ENCODE data around the gene PAPOLB. TPM values are rescaled to one million over a fixed set of nuclear protein-coding genes. Genes with fewer than 3 reads are reported as not detected.

PAPOLB gene
- total RNA-seq, 1 experiment from 2014 or later = 0.13 TPM

GRCh38 chr7:4819560-4820404, 42.0 kb downstream of the PAPOLB start:
- H3K14ac ChIP-seq (ENCODE audit: insufficient read depth, low read length) = no peak overlapping the region

More at GRCh38 chr7:4819560-4820404, 42.0 kb downstream of the PAPOLB start:
- H2BK20ac ChIP-seq (ENCODE audit: low read depth, low read length, poor library complexity, severe bottlenecking) = no peak overlapping the region
- H3K9me3 Mint-ChIP-seq = no peaks in the 10 kb centered on the region
- H3K27ac Mint-ChIP-seq = peak overlapping the region in 1 of 3 experiments; percentile 74; a peak in 1 of 7 replicates
- no peak overlapping the region for H3K23ac ChIP-seq (ENCODE audit: insufficient read length, low read depth, low read length)
- no peak overlapping the region for H3K9ac ChIP-seq (ENCODE audit: extremely low read depth, insufficient read length, low read length)
- H3K27me3 Mint-ChIP-seq (ENCODE audit: low read depth) = no peaks in the 10 kb centered on the region; the same call in 1 of the 2 replicates
- peak; percentile 20 for DNase-seq
- H3K79me1 ChIP-seq (ENCODE audit: insufficient read depth, low read depth, low read length, poor library complexity, severe bottlenecking) = no peaks in the 10 kb centered on the region
- H4K5ac ChIP-seq (ENCODE audit: insufficient read length, low read depth, low read length) = no peak overlapping the region
- TF ChIP-seq, protein P1, sequence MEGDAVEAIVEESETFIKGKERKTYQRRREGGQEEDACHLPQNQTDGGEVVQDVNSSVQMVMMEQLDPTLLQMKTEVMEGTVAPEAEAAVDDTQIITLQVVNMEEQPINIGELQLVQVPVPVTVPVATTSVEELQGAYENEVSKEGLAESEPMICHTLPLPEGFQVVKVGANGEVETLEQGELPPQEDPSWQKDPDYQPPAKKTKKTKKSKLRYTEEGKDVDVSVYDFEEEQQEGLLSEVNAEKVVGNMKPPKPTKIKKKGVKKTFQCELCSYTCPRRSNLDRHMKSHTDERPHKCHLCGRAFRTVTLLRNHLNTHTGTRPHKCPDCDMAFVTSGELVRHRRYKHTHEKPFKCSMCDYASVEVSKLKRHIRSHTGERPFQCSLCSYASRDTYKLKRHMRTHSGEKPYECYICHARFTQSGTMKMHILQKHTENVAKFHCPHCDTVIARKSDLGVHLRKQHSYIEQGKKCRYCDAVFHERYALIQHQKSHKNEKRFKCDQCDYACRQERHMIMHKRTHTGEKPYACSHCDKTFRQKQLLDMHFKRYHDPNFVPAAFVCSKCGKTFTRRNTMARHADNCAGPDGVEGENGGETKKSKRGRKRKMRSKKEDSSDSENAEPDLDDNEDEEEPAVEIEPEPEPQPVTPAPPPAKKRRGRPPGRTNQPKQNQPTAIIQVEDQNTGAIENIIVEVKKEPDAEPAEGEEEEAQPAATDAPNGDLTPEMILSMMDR (conservative IDR thresholded peaks at IDR 0.05) = no peak
- no peaks in the 10 kb centered on the region for H3K4me1 ChIP-seq (ENCODE audit: insufficient read depth, low read length)
- H3K27me3 ChIP-seq (ENCODE audit: insufficient read depth, low read length) = no peaks in the 10 kb centered on the region
- H2AK5ac ChIP-seq (ENCODE audit: insufficient read length, low read length) = no peak overlapping the region
- H4K91ac ChIP-seq (ENCODE audit: insufficient read length, low read depth, low read length) = no peak overlapping the region
- no peak overlapping the region for H3K4me3 Mint-ChIP-seq
- no peaks in the 10 kb centered on the region for H3K4me1 Mint-ChIP-seq
- no peak overlapping the region for H2BK15ac ChIP-seq (ENCODE audit: low read depth, low read length)
- no peak overlapping the region for H2BK5ac ChIP-seq (ENCODE audit: insufficient read length, low read length)
- H2BK120ac ChIP-seq (ENCODE audit: low read depth, low read length, poor library complexity, severe bottlenecking) = no peak overlapping the region
- H3K56ac ChIP-seq (ENCODE audit: insufficient read length, low read depth, low read length) = no peak overlapping the region
- H2BK12ac ChIP-seq (ENCODE audit: insufficient read length, low read depth, low read length) = no peak overlapping the region
- no peaks in the 10 kb centered on the region for H4K20me1 ChIP-seq (ENCODE audit: control insufficient read depth, insufficient read depth, insufficient read length)
- no peak overlapping the region for H3K18ac ChIP-seq (ENCODE audit: insufficient read length, low read depth, low read length)
- no peak overlapping the region for H2AFZ ChIP-seq (ENCODE audit: low read length)
- no peaks in the 10 kb centered on the region for H3K79me2 ChIP-seq (ENCODE audit: insufficient read depth, low read length)
- no peak overlapping the region for H3K27ac ChIP-seq (ENCODE audit: insufficient read length, low read depth, low read length)
- H3K4me2 ChIP-seq (ENCODE audit: insufficient read depth, insufficient read length, low read length) = no peak overlapping the region
- H3K4ac ChIP-seq (ENCODE audit: low read depth, low read length) = no peak overlapping the region
- no peaks in the 10 kb centered on the region for H3K9me3 ChIP-seq (ENCODE audit: control insufficient read depth, low read depth, low read length)
- H3K36me3 Mint-ChIP-seq (ENCODE audit: insufficient read depth in 1 of 3, low read depth in 3 of 3) = no peaks in the 10 kb centered on the region; a peak in 1 of 7 replicates
- no peak overlapping the region for H3T11ph ChIP-seq (ENCODE audit: low read length)
- H3K23me2 ChIP-seq (ENCODE audit: insufficient read length, low read depth, low read length, poor library complexity, severe bottlenecking) = no peaks in the 10 kb centered on the region
- H4K8ac ChIP-seq (replicated peaks; ENCODE audit: insufficient read length, low read depth, low read length) = no peak overlapping the region
- no CpG with 5 or more reads among the region's 39 CpGs for WGBS (ENCODE audit: extremely low coverage, insufficient read length, low lambda C conversion rate)

All from H9 (cell line).